Naive B cell (primary cell): Measurements from ENCODE around the gene SIRT1. TPM values are rescaled to one million over a fixed set of nuclear protein-coding genes. Genes with fewer than 3 reads are reported as not detected.

ENCODE experiments used
- ATAC-seq, 2 donors: fragments of 150-1000 bp; cut with Tn5 transposase; 2 replicates each; pipeline ENCODE4 v1.10.0; 2021; ENCODE audit warnings: low read depth in 2 of 2, mild to moderate bottlenecking in 2 of 2, moderate library complexity in 2 of 2
- DNase-seq: peaks from one replicate; pipeline ENCODE4 v3.0.0; 2022
- H3K27ac Mint-ChIP-seq, 6 donors: one replicate each; pipeline ENCODE4 v1.8.0; 2020 to 2022; ENCODE audit warnings: mild to moderate bottlenecking in 6 of 6, mixed read lengths in 6 of 6, moderate library complexity in 5 of 6, inconsistent platforms in 2 of 6
- H3K27me3 Mint-ChIP-seq, 3 donors: one replicate each; pipeline ENCODE4 v1.8.0; 2021 to 2022; ENCODE audit warnings: mixed read lengths in 3 of 3, mild to moderate bottlenecking in 1 of 3
- H3K36me3 Mint-ChIP-seq, 2 donors: one replicate each; pipeline ENCODE4 v1.8.0; 2020 to 2022; ENCODE audit warnings: mixed read lengths in 2 of 2, inconsistent platforms in 1 of 2, mild to moderate bottlenecking in 1 of 2
- H3K4me1 Mint-ChIP-seq, 3 donors: one replicate each; pipeline ENCODE4 v1.8.0; 2020 to 2022; ENCODE audit warnings: mixed read lengths in 3 of 3, inconsistent platforms in 1 of 3, mild to moderate bottlenecking in 1 of 3, moderate library complexity in 1 of 3
- H3K4me3 Mint-ChIP-seq, 8 donors: one replicate each; pipeline ENCODE4 v1.8.0; 2020 to 2022; ENCODE audit warnings: mild to moderate bottlenecking in 8 of 8, mixed read lengths in 8 of 8, moderate library complexity in 8 of 8, inconsistent platforms in 2 of 8
- H3K9me3 Mint-ChIP-seq, 7 donors: one replicate each; pipeline ENCODE4 v1.8.0; 2020 to 2022; ENCODE audit warnings: mixed read lengths in 7 of 7, mild to moderate bottlenecking in 5 of 7, inconsistent platforms in 2 of 7, moderate library complexity in 1 of 7
- polyA plus RNA-seq, 6 donors: library from polyadenylated mRNA; unstranded; fragments of 300-500 nt; fragmentation: Illumina TruSeq; gene quantifications; one replicate each; pipeline ENCODE4 v1.2.3, GENCODE V29; 2021; ENCODE audit warnings: low read depth in 6 of 6

Gene SIRT1
- polyA plus RNA-seq, 6 donors from 2014 or later: 16.5 to 34.4 (median 21.0) TPM

DNA sequence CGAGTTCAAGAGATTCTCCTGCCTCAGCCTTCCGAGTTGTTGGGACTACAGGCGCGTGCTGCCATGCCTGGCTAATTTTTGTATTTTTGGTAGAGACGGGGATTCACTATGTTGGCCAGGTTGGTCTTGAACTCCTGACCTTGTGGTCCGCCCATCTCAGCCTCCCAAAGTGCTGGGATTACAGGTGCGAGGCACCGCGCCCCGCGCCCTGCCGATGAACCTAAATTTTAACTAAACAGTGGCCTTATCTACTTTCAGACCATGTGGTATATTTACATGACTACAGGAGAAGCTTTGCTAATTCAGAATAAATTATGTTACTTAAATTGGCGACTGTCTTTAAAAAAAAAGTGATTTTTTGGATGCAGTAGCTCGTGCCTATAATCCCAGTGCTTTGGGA, 9.2 kb downstream of the SIRT1 start:
- DNase-seq (no peak), ATAC-seq (no peak)
- Mint-ChIP-seq H3K27ac (no peak overlapping the region), H3K4me1 (peaks cover 6 to 12% (median 10%) of the 10 kb centered on the region in 3 donors), H3K4me3 (no peak overlapping the region), H3K27me3 (no peaks in the 10 kb centered on the region), H3K9me3 (no peaks in the 10 kb centered on the region), H3K36me3 (peaks cover 10 to 27% of the 10 kb centered on the region in 2 donors)

- H3K27me3 Mint-ChIP-seq: no peaks in the 10 kb centered on the region
- no peaks in the 10 kb centered on the region for H3K9me3 Mint-ChIP-seq
- no peak overlapping the region for H3K27ac Mint-ChIP-seq
- peaks cover 0 to 7% (median 0%) of the 10 kb centered on the region in 3 donors for H3K4me1 Mint-ChIP-seq
- no peak overlapping the region for H3K4me3 Mint-ChIP-seq
- peaks cover 0 to 31% of the 10 kb centered on the region in 2 donors for H3K36me3 Mint-ChIP-seq
- ATAC-seq (no peak), DNase-seq (no peak)
These were observed 19.1 kb downstream of the SIRT1 start for GRCh38 chr10:67903581-67903980.

DNA sequence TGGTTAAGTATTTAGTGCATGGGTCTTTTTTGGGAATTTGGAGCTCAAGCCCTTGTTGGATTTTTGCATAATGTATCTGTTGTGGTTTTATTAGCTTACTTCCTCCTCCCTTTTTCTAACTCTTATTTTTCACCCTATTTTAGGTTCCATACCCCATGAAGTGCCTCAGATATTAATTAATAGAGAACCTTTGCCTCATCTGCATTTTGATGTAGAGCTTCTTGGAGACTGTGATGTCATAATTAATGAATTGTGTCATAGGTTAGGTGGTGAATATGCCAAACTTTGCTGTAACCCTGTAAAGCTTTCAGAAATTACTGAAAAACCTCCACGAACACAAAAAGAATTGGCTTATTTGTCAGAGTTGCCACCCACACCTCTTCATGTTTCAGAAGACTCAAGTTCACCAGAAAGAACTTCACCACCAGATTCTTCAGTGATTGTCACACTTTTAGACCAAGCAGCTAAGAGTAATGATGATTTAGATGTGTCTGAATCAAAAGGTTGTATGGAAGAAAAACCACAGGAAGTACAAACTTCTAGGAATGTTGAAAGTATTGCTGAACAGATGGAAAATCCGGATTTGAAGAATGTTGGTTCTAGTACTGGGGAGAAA, 28.0 kb downstream of the SIRT1 start:
- Mint-ChIP-seq H3K4me1 (peaks cover 4 to 11% (median 11%) of the 10 kb centered on the region in 3 donors), H3K9me3 (no peaks in the 10 kb centered on the region), H3K4me3 (no peak overlapping the region), H3K36me3 (peaks cover 27 to 34% of the 10 kb centered on the region in 2 donors), H3K27me3 (no peaks in the 10 kb centered on the region), H3K27ac (peak overlapping the region; percentile 11 to 70 (median 28))
- no peak for DNase-seq
- no peak for ATAC-seq

- no peak for DNase-seq
- Mint-ChIP-seq H3K4me1 (peaks cover 4 to 11% (median 8%) of the 10 kb centered on the region in 3 donors), H3K4me3 (no peak overlapping the region), H3K36me3 (peaks cover 19 to 22% of the 10 kb centered on the region in 2 donors), H3K27me3 (no peaks in the 10 kb centered on the region), H3K9me3 (peaks cover 0 to 2% (median 0%) of the 10 kb centered on the region in 7 donors), H3K27ac (peak overlapping the region in 2 of 6 donors; percentile 52 to 57)
- ATAC-seq: no peak
These were observed 30.4 kb downstream of the SIRT1 start for GRCh38 chr10:67914777-67915340.

DNA sequence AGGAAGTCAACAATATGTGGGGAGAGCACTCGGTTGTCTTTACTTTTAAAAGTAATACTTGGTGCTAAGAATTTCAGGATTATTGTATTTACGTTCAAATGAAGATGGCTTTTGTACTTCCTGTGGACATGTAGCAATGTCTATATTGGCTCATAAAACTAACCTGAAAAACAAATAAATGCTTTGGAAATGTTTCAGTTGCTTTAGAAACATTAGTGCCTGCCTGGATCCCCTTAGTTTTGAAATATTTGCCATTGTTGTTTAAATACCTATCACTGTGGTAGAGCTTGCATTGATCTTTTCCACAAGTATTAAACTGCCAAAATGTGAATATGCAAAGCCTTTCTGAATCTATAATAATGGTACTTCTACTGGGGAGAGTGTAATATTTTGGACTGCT, 32.7 kb downstream of the SIRT1 start:
- H3K27ac Mint-ChIP-seq: peak overlapping the region in 1 of 6 donors; percentile 27
- ATAC-seq: no peak
- no peak overlapping the region for H3K4me3 Mint-ChIP-seq
- H3K9me3 Mint-ChIP-seq: peaks cover 0 to 2% (median 0%) of the 10 kb centered on the region in 7 donors
- H3K36me3 Mint-ChIP-seq: peaks cover 12 to 19% of the 10 kb centered on the region in 2 donors
- DNase-seq: no peak
- H3K27me3 Mint-ChIP-seq: no peaks in the 10 kb centered on the region
- peaks cover 0 to 11% (median 8%) of the 10 kb centered on the region in 3 donors for H3K4me1 Mint-ChIP-seq

DNA sequence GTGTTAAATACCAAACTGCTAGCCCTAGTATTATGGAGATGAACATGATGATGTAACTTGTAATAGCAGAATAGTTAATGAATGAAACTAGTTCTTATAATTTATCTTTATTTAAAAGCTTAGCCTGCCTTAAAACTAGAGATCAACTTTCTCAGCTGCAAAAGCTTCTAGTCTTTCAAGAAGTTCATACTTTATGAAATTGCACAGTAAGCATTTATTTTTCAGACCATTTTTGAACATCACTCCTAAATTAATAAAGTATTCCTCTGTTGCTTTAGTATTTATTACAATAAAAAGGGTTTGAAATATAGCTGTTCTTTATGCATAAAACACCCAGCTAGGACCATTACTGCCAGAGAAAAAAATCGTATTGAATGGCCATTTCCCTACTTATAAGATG, 33.2 kb downstream of the SIRT1 start:
- Mint-ChIP-seq H3K9me3 (peaks cover 0 to 2% (median 0%) of the 10 kb centered on the region in 7 donors), H3K27ac (no peak overlapping the region), H3K36me3 (peaks cover 8 to 14% of the 10 kb centered on the region in 2 donors), H3K4me3 (no peak overlapping the region), H3K27me3 (no peaks in the 10 kb centered on the region), H3K4me1 (peaks cover 0 to 11% (median 8%) of the 10 kb centered on the region in 3 donors)
- no peak for ATAC-seq
- no peak for DNase-seq

DNA sequence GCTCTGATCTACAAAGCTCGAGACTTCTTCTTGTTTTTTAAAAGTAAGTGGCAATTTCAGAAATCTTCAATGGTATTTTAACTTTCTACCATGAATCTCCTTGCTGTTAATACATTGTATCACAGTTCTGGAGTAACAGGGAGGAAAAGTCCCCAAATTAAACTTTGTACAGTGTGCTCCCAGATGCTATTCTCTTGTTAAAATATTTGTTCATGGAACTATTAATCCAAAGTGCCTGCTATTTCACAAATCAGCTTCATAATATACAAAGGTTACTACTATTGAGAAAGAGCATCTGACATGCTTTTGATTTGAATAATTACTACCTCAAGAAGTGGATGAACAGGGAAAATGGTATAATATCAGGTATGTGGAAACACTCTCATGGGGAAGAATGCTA, 36.6 kb downstream of the SIRT1 start:
- no peak overlapping the region for H3K4me3 Mint-ChIP-seq
- ATAC-seq: no peak
- H3K27ac Mint-ChIP-seq: peak overlapping the region in 2 of 6 donors; percentile 16 to 43
- H3K27me3 Mint-ChIP-seq: no peaks in the 10 kb centered on the region
- peaks cover 0 to 4% (median 4%) of the 10 kb centered on the region in 3 donors for H3K4me1 Mint-ChIP-seq
- H3K9me3 Mint-ChIP-seq: peaks cover 0 to 2% (median 0%) of the 10 kb centered on the region in 7 donors
- peaks cover 0 to 5% of the 10 kb centered on the region in 2 donors for H3K36me3 Mint-ChIP-seq
- no peak for DNase-seq

GRCh38 chr10:67923551-67923950, 39.1 kb downstream of the SIRT1 start:
- Mint-ChIP-seq H3K27me3 (no peaks in the 10 kb centered on the region), H3K27ac (no peak overlapping the region), H3K4me3 (no peak overlapping the region), H3K9me3 (peaks cover 0 to 2% (median 0%) of the 10 kb centered on the region in 7 donors), H3K36me3 (peaks cover 5 to 9% of the 10 kb centered on the region in 2 donors), H3K4me1 (peaks cover 0 to 3% (median 0%) of the 10 kb centered on the region in 3 donors)
- no peak for ATAC-seq
- no peak for DNase-seq

DNA sequence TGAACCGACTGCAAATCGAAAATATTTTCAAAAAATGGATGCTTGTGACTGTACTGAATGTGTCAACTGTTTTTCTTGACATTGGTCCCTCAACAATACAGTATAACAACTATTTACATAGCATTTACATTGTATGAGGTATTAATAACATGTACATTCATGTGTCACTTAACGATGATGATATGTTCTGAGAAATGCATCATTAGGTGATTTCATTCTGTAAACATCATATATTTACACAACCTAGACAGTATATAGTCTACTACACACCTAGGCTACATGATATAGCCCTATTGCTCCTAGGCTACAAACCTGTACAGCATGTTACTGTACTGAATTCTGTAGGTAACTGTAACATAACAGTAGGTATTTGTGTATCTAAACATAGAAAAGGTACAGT, 39.7 kb downstream of the SIRT1 start:
- no peak for ATAC-seq
- H3K36me3 Mint-ChIP-seq: peaks cover 5 to 9% of the 10 kb centered on the region in 2 donors
- H3K27ac Mint-ChIP-seq: no peak overlapping the region
- H3K4me3 Mint-ChIP-seq: no peak overlapping the region
- peaks cover 0 to 3% (median 0%) of the 10 kb centered on the region in 3 donors for H3K4me1 Mint-ChIP-seq
- DNase-seq: no peak
- H3K27me3 Mint-ChIP-seq: no peaks in the 10 kb centered on the region
- H3K9me3 Mint-ChIP-seq: peaks cover 0 to under 1% (median 0%) of the 10 kb centered on the region in 7 donors

GRCh38 chr10:67925449-67926005, 41.1 kb downstream of the SIRT1 start:
- peaks cover 0 to 3% (median 0%) of the 10 kb centered on the region in 3 donors for H3K4me1 Mint-ChIP-seq
- ATAC-seq: no peak
- peaks cover 5 to 9% of the 10 kb centered on the region in 2 donors for H3K36me3 Mint-ChIP-seq
- H3K27me3 Mint-ChIP-seq: no peaks in the 10 kb centered on the region
- DNase-seq: no peak
- H3K27ac Mint-ChIP-seq: peak overlapping the region in 1 of 6 donors; percentile 9
- H3K4me3 Mint-ChIP-seq: no peak overlapping the region
- H3K9me3 Mint-ChIP-seq: no peaks in the 10 kb centered on the region

DNA sequence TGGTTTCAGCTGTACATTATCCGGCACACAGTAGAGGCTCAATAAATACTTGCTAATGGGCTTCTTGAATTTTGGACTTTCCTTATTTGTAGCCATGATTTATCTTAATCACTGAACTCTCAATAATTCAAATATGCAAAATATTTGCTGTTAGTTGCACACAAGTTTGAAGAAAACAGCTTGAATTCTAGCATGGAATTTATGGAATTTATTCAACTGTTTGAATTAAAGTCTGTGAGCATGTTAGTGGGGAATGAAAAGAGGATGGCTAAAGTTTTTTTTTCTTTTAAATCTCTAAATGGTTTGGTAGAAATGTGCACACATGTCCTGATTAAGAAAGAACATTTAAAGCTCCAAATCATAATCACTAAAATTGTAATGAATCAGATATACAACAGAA, 42.5 kb downstream of the SIRT1 start:
- Mint-ChIP-seq H3K27ac (no peak overlapping the region), H3K4me1 (peaks cover 0 to 3% (median 0%) of the 10 kb centered on the region in 3 donors), H3K36me3 (peaks cover 5 to 9% of the 10 kb centered on the region in 2 donors), H3K4me3 (no peak overlapping the region), H3K27me3 (no peaks in the 10 kb centered on the region), H3K9me3 (no peaks in the 10 kb centered on the region)
- no peak for DNase-seq
- ATAC-seq: no peak

GRCh38 chr10:67933199-67933598, 48.7 kb downstream of the SIRT1 start:
- peaks cover 8 to 13% of the 10 kb centered on the region in 2 donors for H3K36me3 Mint-ChIP-seq
- DNase-seq (no peak), ATAC-seq (no peak)
- H3K27me3 Mint-ChIP-seq: no peaks in the 10 kb centered on the region
- no peak overlapping the region for H3K27ac Mint-ChIP-seq
- H3K4me3 Mint-ChIP-seq: no peak overlapping the region
- H3K9me3 Mint-ChIP-seq: no peaks in the 10 kb centered on the region
- no peaks in the 10 kb centered on the region for H3K4me1 Mint-ChIP-seq

- Mint-ChIP-seq H3K4me1 (no peaks in the 10 kb centered on the region), H3K27me3 (no peaks in the 10 kb centered on the region), H3K27ac (peak overlapping the region in 3 of 6 donors; percentile 11 to 69 (median 22)), H3K36me3 (peaks cover 8 to 13% of the 10 kb centered on the region in 2 donors), H3K9me3 (no peaks in the 10 kb centered on the region), H3K4me3 (no peak overlapping the region)
- no peak for DNase-seq
- ATAC-seq: no peak
These were observed 49.9 kb downstream of the SIRT1 start for GRCh38 chr10:67934336-67934735.

DNA sequence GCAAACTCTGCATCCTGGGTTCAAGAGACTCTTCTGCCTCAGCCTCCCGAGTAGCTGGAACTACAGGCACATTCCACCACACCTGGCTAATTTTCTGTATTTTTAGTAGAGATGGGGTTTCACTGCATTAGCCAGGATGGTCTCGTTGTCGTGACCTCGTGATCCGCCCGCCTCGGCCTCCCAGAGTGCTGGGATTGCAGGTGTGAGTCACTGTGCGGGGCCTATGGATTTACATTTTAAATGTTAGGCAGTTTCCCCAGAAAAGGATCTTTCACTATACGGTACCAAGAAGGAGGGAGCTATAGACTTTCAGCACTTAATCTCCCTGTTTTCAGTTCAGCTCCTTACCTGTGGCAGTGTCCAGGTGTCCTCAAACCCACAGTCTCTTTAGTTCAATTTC, 50.8 kb downstream of the SIRT1 start:
- Mint-ChIP-seq H3K4me3 (no peak overlapping the region), H3K27ac (peak overlapping the region in 2 of 6 donors; percentile 22 to 58), H3K4me1 (no peaks in the 10 kb centered on the region), H3K9me3 (no peaks in the 10 kb centered on the region), H3K27me3 (no peaks in the 10 kb centered on the region), H3K36me3 (peaks cover 8 to 13% of the 10 kb centered on the region in 2 donors)
- DNase-seq (no peak), ATAC-seq (no peak)
